Activated CD8-positive, alpha-beta memory T cell treated with anti-CD3 and anti-CD28 coated beads, Interleukin-2, amount 50 U/mL, for 48 hours (primary cell): ENCODE measurements around the gene TP53TG3.
"Not testable (repeated sequence)": the region's sequence is repeated elsewhere in the genome, so short reads cannot be mapped to it uniquely, and the experiment has no call there.

ENCODE experiments used
- DNase-seq: peaks from one replicate; pipeline ENCODE4 v3.0.0-alpha.2; 2020

Gene TP53TG3, protein sequence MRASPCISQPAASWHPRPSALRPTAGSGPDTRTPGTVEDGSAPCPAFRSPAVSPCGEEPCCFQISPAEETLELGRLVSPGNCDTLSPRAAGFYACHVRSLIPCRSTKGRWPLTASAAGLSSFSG

GRCh38 chr16:32676065-32676464 lies at the start of gene TP53TG3:
TP53TG3 (minus strand) TSS chr16:32676165; CDS start chr16:32676097, 68 bp downstream.
- not testable (repeated sequence) for DNase-seq

DNA sequence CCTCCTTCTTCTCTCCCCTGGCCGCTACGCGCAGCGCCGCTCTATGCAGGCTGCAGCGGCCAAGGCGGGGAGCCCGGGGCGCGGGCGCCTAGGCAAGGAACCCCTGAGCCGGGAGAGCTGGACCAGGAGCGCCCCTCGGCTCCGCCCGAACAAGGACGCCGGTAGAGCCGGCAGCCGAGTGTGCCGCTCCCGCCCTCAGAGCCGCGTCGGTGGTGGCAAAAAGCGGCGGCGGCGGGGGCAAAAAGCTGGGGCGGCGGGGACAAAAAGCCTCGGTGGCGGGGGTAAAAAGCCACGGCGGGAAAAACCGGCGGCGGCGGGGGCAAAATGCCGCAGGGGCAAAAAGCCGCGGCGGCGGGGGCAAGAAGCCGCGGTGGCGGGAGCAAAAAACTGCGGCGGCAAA lies 25.1 kb downstream of the TP53TG3 start:
- not testable (repeated sequence) for DNase-seq

DNA sequence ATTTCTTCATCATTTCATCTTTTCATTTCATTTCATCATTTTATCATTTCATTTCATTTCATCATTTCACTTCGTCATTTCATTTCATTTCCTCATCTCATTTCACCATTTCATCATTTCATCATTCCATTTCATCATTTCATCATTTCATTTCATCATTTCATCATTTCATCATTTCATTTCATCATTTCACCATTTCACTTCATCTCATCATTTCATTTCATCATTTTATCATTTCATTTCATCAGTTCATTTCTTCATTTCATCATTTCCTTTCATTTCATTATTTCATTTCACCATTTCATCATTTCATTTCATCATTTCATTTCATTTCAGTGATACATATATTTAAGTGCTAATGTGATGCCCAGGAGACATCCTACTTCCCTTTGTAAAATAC lies 28.4 kb downstream of the TP53TG3 start:
- DNase-seq: not testable (repeated sequence)

- DNase-seq: not testable (repeated sequence)
These were observed 29.2 kb downstream of the TP53TG3 start for GRCh38 chr16:32646780-32647179.

- not testable (repeated sequence) for DNase-seq
These were observed 29.8 kb downstream of the TP53TG3 start for GRCh38 chr16:32646177-32646576.

DNA sequence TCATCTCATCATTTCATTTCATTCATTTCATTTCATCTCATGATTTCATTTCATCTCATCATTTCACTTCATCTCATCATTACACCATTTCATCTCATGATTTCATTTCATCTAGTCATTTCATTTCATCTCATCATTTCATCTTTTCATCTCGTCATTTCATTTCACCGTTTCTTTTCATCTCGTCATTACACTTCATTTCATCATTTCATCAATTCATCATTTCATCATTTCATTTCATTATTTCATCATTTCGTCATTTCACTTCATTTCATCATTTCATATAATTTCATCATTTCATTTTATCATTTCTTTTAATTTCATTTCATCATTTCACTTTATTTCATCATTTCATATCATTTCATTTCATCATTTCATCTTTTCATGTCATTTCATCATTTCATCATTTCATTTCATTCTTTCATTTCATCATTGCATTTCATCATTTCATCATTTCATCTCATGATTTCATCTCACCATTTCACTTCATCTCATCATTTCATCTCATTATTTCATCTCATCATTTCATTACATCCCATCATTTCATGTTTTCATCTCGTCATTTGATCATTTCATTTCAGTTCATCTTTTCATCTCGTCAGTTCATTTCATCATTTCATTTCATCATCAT lies 30.6 kb downstream of the TP53TG3 start:
- not testable (repeated sequence) for DNase-seq

DNA sequence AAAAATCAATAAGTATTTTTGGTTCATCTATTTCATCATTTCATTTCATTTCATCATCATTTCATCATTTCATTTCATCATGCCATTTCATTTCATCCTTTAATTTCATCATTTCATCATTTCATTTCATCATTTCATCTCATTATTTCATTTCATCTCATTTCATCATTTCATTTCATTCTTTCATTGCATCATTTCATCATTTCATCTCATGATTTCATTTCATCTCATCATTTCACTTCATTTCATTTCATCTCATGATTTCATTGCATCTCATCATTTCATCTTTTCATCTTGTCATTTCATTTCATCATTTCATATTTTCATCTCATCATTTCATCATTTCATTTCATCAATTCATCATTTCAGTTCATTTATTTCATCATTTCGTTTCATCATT lies 31.2 kb downstream of the TP53TG3 start:
- not testable (repeated sequence) for DNase-seq

GRCh38 chr16:32637614-32638013 lies 38.4 kb downstream of the TP53TG3 start:
- DNase-seq: not testable (repeated sequence)

DNA sequence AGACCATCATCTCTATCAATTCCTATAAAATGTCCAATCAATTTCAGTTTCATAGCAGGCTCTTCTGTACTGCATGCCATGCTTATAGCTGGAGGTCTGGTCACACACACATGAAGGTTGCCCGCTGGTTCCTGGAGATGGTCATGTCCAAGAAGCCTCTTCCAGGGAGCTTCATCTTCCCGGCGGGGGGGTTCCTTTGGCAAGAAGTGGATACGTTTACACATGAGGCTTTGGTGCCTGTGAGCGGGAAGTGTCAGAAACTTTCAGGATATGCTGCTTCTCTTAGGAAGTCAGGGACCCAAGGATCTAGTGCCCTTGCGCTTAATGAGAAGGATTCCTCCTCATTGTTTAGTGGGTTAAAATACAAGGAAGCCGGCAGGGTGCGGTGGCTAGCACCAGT lies 43.9 kb downstream of the TP53TG3 start:
- not testable (repeated sequence) for DNase-seq
